HepG2 (cell line): ENCODE measurements around the gene FAIM2.

Experiments used
- SIN3B ChIP-seq: fragments of 150-350 bp; IDR thresholded peaks from 2 replicates; pipeline ENCODE4 v1.6.1; 2014; ENCODE audit warnings: low read length
- TF ChIP-seq, protein P1 (sequence below): IDR thresholded peaks from 2 replicates; pipeline ENCODE4 v1.6.1; 2012; ENCODE audit warnings: low read depth, low read length, improper control_type of control experiment
- TF ChIP-seq, protein P2 (sequence below), 2 experiments: sonication (generic) in 1 of 2; formaldehyde crosslinking in 1 of 2; IDR thresholded peaks; 2 replicates each; pipeline versions ENCODE4 v1.5.1 to v1.6.1; 2011 to 2020; ENCODE audit warnings: borderline replicate concordance in 1 of 2, low read depth in 1 of 2, low read length in 1 of 2, mild to moderate bottlenecking in 1 of 2, missing genetic modification reagents in 1 of 2, moderate library complexity in 1 of 2

DNA sequence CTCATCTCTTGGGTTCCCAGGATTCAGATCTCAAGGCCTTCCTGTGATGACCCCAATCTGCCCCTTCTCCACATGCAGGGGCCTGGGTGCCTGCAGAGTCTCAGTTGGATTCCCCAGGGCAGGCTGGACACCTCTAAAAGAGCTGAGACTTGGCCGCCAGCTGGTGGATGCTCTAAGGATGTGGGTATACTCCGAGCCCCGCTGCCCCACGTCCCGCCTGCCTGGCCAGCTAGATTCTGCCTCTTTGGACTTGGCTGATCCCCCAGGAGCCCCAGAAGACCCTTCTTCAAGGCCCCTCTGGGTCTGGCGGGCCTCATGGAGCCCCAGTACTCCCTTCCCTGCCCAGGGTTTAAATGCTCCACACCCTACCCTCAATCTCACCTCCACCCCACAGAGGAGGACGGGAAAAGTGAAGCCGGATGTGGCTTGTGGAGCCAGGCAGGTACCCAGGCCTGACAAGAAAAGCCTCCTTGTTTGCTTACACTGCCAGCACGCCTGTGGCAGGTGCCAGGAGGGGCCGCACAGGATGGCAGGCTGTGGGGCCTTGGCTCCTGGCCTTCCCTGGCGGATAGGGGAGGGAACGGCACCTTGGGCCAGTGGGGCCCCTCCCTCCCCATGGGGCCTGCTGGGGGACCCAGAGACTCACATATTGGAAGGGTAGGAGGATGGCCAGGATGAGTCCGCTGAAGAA is 15.1 kb downstream of the FAIM2 start:
- TF ChIP-seq, protein P1, sequence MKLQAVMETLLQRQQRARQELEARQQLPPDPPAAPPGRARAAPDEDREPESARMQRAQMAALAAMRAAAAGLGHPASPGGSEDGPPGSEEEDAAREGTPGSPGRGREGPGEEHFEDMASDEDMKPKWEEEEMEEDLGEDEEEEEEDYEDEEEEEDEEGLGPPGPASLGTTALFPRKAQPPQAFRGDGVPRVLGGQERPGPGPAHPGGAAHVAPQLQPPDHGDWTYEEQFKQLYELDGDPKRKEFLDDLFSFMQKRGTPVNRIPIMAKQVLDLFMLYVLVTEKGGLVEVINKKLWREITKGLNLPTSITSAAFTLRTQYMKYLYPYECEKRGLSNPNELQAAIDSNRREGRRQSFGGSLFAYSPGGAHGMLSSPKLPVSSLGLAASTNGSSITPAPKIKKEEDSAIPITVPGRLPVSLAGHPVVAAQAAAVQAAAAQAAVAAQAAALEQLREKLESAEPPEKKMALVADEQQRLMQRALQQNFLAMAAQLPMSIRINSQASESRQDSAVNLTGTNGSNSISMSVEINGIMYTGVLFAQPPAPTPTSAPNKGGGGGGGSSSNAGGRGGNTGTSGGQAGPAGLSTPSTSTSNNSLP = no peak
- TF ChIP-seq, protein P2, sequence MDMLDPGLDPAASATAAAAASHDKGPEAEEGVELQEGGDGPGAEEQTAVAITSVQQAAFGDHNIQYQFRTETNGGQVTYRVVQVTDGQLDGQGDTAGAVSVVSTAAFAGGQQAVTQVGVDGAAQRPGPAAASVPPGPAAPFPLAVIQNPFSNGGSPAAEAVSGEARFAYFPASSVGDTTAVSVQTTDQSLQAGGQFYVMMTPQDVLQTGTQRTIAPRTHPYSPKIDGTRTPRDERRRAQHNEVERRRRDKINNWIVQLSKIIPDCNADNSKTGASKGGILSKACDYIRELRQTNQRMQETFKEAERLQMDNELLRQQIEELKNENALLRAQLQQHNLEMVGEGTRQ (IDR thresholded peaks at IDR 0.05; ENCODE audit: low read depth, low read length) = no peak
- TF ChIP-seq, protein P2 (CRISPR knock-in tag; IDR thresholded peaks at IDR 0.05; ENCODE audit: borderline replicate concordance) = no peak
- TF ChIP-seq SIN3B = no peak
